Dendritic cell treated with granulocyte-macrophage colony-stimulating factor and Interleukin-4, amounts not matched to agents 40 ng/mL and 50 ng/mL, for 4 days (primary cell): Measurements from ENCODE around the gene CORO7.

Experiments
- H3K27ac Mint-ChIP-seq: one replicate; pipeline ENCODE4 v1.8.0; 2022; ENCODE audit warnings: mild to moderate bottlenecking, mixed read lengths
- H3K27me3 Mint-ChIP-seq: one replicate; pipeline ENCODE4 v1.8.0; 2022; ENCODE audit warnings: mild to moderate bottlenecking, mixed read lengths
- H3K36me3 Mint-ChIP-seq: one replicate; pipeline ENCODE4 v1.8.0; 2022; ENCODE audit warnings: low read depth, mixed read lengths
- H3K4me1 Mint-ChIP-seq: one replicate; pipeline ENCODE4 v1.8.0; 2022; ENCODE audit warnings: low read depth, mixed read lengths
- H3K4me3 Mint-ChIP-seq: one replicate; pipeline ENCODE4 v1.8.0; 2022; ENCODE audit warnings: mild to moderate bottlenecking, moderate library complexity, mixed read lengths
- H3K9me3 Mint-ChIP-seq: one replicate; pipeline ENCODE4 v1.8.0; 2022; ENCODE audit warnings: mixed read lengths
- intact Hi-C: fragments of 100-400 bp; cut with micrococcal nuclease; formaldehyde crosslinking; loops from one replicate; pipeline ENCODE4 v1.15.0; 2022

Gene CORO7

GRCh38 chr16:4316864-4317531 is 99.4 kb downstream of the CORO7 start:
- H3K27ac Mint-ChIP-seq, result peak overlapping the region; percentile 58
- H3K4me1 Mint-ChIP-seq, result peaks cover 32% of the 10 kb centered on the region
- H3K4me3 Mint-ChIP-seq, result peak overlapping the region; percentile 67
- no peaks in the 10 kb centered on the region for H3K9me3 Mint-ChIP-seq
- H3K36me3 Mint-ChIP-seq, result no peaks in the 10 kb centered on the region
- peaks cover 75% of the 10 kb centered on the region for H3K27me3 Mint-ChIP-seq
- intact Hi-C loops, result no loop called here

- peak overlapping the region; percentile 67 for H3K4me3 Mint-ChIP-seq
- no peaks in the 10 kb centered on the region for H3K9me3 Mint-ChIP-seq
- H3K27ac Mint-ChIP-seq, result peak overlapping the region; percentile 58
- peaks cover 70% of the 10 kb centered on the region for H3K27me3 Mint-ChIP-seq
- H3K36me3 Mint-ChIP-seq, result no peaks in the 10 kb centered on the region
- H3K4me1 Mint-ChIP-seq, result peaks cover 32% of the 10 kb centered on the region
- intact Hi-C loops, result no loop called here
Observed at GRCh38 chr16:4316108-4316863, 100.1 kb downstream of the CORO7 start.

- no peaks in the 10 kb centered on the region for H3K9me3 Mint-ChIP-seq
- intact Hi-C loops, result no loop called here
- peaks cover 32% of the 10 kb centered on the region for H3K4me1 Mint-ChIP-seq
- peak within 1 kb of the TSS; percentile 65 for H3K27ac Mint-ChIP-seq
- peaks cover 71% of the 10 kb centered on the region for H3K27me3 Mint-ChIP-seq
- H3K36me3 Mint-ChIP-seq, result no peaks in the 10 kb centered on the region
- H3K4me3 Mint-ChIP-seq, result peak within 1 kb of the TSS; percentile 76
Observed at GRCh38 chr16:4315186-4316107, 100.9 kb downstream of the CORO7 start, which contains the start of gene GLIS2. GLIS2 (plus strand) TSS chr16:4316067; CDS start chr16:4332281, 16,214 bp downstream.

- Mint-ChIP-seq H3K4me1 (peaks cover 38% of the 10 kb centered on the region), H3K4me3 (peak overlapping the region; percentile 76), H3K27me3 (peaks cover 69% of the 10 kb centered on the region), H3K27ac (peak overlapping the region; percentile 65), H3K36me3 (no peaks in the 10 kb centered on the region), H3K9me3 (no peaks in the 10 kb centered on the region)
- intact Hi-C loops, result no loop called here
Observed at GRCh38 chr16:4314532-4315185, 101.7 kb downstream of the CORO7 start.

- Mint-ChIP-seq H3K27ac (no peak overlapping the region), H3K27me3 (peaks cover 61% of the 10 kb centered on the region), H3K9me3 (no peaks in the 10 kb centered on the region), H3K4me3 (no peak overlapping the region), H3K36me3 (no peaks in the 10 kb centered on the region), H3K4me1 (peaks cover 46% of the 10 kb centered on the region)
- intact Hi-C loops, result no loop called here
Observed at GRCh38 chr16:4313563-4314531, 102.5 kb downstream of the CORO7 start.

DNA sequence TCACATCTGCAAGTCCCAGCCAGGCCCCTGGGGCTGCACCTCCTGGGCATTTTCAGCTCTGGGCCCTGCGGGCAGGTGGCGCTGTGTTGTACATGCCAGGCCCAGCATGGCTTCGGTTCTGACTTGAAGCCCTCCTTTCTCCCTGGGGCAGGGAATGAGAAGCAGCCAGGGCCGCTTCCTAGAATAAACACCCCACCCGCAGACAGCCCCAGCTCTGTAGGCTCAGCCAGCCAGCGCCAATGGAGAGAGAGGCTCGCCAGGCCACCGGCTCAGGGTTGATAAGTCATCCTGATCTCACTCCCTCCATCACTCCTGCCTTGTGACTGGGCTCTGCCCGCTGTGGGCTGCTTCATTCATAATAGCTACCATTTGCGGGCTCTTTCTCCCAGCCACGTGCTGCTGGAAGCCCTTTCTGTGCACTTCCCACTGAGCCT is 106.5 kb downstream of the CORO7 start:
- intact Hi-C loops, result loop anchor here (5.0 kb wide), 1 partner anchor 38 kb away; the partner anchor contains the start of gene TFAP4
- Mint-ChIP-seq H3K4me3 (no peak overlapping the region), H3K27me3 (peaks cover 35% of the 10 kb centered on the region), H3K27ac (peak overlapping the region; percentile 13), H3K36me3 (peaks cover 21% of the 10 kb centered on the region), H3K9me3 (no peaks in the 10 kb centered on the region), H3K4me1 (peaks cover 49% of the 10 kb centered on the region)

DNA sequence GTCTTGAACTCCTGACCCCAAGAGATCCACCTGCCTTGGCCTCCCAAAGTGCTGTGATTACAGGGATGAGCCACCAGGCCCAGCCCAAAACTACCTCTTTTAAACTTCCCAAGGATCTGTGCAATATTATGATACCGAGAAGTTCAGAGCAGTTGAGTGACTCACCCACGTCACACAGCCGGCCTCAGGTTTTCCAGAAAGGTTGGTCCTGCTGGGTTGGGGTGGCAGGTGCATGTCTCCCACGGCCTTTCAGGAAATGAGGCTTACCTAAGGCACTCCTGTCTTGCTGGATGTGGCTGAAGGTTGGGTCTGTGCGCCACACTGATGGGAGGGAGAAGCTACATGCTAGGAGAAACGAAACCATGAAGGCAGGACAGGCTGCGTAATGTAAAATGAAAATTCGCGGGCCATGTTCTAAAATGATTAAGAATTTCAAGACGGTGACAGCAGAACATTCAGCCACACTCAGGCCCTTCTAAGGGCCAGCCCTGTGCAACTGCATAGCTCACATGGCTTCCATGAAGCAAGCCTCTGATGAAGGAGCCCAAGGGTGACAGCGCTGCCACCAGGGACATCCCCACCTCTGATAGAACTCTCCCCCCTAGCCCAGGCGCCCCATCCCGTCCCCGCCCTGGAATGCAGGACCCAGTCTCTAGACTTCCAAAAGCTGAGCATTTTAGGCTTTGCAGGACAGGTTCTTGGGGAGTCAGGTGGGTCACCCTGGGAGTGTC is 107.1 kb downstream of the CORO7 start:
- Mint-ChIP-seq H3K4me1 (peaks cover 47% of the 10 kb centered on the region), H3K9me3 (no peaks in the 10 kb centered on the region), H3K27ac (no peak overlapping the region), H3K27me3 (peaks cover 30% of the 10 kb centered on the region), H3K36me3 (peaks cover 26% of the 10 kb centered on the region), H3K4me3 (no peak overlapping the region)
- intact Hi-C loops, result loop anchor here (5.0 kb wide), 1 partner anchor 37 kb away; the partner anchor contains the start of gene TFAP4

DNA sequence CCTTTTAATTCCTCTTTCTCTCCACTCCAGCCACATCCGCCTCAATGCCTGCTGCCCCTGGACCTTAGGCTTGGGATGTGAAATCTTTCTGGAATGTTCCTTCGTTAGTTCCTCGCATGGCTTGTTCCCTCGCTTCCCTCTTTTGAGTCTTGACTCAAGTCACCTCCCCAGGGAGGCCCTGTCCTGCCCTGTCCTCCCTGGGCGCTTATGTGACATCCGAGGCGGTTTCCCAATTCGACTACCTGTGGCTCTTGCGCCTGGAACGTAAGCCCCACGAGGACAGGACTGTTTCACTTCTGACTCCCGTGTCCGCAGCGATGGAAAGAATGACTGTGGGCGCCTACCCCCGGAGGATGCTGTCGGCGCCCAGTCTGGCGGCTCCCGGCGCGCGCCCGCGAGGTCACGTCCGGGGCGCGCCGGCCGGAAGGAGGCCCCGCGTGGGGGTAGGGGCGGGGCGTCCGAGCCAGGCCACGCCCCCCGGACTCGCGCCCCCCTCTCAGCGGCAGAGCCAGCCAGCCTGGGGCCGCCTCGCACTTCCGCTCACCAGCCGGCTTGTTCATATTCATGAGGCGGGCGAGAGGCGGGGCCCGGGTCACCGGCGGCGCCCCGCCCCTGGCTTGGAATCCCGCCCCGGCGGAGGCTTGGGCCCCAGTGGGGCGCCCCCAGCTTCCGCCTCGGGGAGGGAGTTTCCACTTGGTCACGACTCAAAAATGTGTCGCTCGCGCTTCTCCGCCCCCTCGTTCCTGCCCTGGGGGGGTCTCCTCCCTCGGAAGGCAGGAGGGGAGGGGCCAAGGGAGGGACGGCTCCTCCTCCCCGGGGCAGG is 109.0 kb downstream of the CORO7 start:
- intact Hi-C loops, result loop anchor here (1.0 to 5.0 kb wide), 3 partner anchors 17 to 53 kb away; partner anchors contain the start of gene TFAP4
- H3K27me3 Mint-ChIP-seq, result peaks cover 12% of the 10 kb centered on the region
- H3K36me3 Mint-ChIP-seq, result peaks cover 45% of the 10 kb centered on the region

DNA sequence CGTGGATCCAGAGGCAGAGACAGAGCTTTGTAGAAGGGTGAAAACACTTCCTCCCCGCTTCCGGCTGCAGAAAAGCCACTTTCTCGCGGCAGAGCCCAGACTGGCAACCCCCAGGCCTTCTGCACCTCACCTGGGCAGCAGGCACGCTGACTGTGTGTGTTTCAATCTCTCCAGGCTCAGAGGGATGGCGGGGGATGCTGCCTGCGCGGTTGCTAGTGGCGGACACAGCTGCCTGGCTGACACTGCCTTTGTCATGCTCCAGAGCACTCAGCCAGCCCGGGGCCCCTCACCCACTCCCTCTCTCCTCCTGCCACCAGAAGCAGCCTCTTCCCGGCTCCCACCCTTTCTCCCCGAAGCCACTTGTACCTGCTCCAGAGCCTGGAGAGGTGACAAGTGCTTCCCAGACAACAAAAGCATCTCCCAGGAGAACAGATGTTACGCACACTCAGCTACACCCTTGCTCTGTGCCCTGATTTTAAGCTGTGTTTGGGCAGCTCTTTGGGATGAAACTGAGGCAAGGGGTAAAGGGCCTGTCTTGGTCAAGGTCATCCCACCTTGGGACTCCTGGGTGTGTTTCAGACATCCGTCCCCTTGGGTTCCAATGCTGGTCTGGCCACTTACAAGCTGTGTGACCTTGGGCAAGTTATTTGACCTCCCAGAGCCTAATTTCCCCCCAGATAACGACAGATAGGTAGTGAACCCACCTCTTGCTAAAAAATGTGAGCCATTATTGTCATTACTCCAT is 109.8 kb downstream of the CORO7 start:
- H3K27me3 Mint-ChIP-seq, result peaks cover 11% of the 10 kb centered on the region
- peak overlapping the region; percentile 87 for H3K27ac Mint-ChIP-seq
- intact Hi-C loops, result loop anchor here (1.0 to 5.0 kb wide), 3 partner anchors 16 to 52 kb away; partner anchors contain the start of gene TFAP4
- H3K36me3 Mint-ChIP-seq, result peaks cover 53% of the 10 kb centered on the region
- H3K9me3 Mint-ChIP-seq, result no peaks in the 10 kb centered on the region
- H3K4me3 Mint-ChIP-seq, result peak overlapping the region; percentile 86
- peaks cover 47% of the 10 kb centered on the region for H3K4me1 Mint-ChIP-seq

More for the DNA sequence above, 109.0 kb downstream of the CORO7 start:
- H3K27ac Mint-ChIP-seq, result peak overlapping the region; percentile 87
- H3K4me3 Mint-ChIP-seq, result peak overlapping the region; percentile 86
- H3K9me3 Mint-ChIP-seq, result no peaks in the 10 kb centered on the region
- H3K4me1 Mint-ChIP-seq, result peaks cover 47% of the 10 kb centered on the region
